Measurements from ENCODE around the gene KDM4C.
"Not testable (repeated sequence)": the region's sequence is repeated elsewhere in the genome, so short reads cannot be mapped to it uniquely, and the experiment has no call there.

The KDM4C gene

DNA sequence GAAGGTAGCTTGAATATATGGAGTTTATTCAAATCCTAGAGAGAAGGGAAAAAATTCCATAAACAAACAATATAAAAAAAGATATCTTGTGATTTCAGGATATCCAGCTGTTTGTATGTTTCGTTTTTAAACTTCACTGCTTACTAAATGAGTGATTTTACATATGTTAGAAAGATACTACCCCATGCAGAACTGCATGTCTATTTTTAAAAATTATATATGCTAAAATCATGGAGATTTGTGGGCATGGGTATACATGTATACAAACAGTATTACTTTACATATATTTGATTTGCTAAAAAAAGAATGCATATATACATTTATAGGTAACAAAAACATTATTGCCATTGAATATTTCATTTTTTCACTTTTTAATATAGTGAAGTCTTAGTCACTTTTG is 178.3 kb downstream of the KDM4C start:
- DNase-seq (ENCODE audit: low read depth), result no peak

DNA sequence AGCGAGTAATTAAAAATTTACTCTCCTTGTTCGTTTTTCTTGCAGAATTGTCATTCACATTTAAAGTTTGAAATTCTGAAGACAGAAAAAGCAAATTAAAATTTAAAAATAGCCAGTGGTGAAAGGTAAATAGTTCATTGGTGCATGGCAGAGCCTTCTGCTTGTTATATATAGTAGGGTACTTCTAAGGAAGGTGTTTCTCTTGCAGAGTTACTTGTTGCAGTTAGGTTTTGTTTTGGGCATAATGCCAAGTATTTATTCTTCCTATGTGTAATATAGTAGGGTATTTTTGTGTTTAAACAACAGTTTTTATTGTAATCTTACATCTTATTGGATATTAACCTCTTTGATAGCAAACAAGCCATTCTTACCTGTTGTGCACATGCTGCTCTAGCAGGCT is 179.4 kb downstream of the KDM4C start:
- no peak for DNase-seq (ENCODE audit: low read depth)

DNA sequence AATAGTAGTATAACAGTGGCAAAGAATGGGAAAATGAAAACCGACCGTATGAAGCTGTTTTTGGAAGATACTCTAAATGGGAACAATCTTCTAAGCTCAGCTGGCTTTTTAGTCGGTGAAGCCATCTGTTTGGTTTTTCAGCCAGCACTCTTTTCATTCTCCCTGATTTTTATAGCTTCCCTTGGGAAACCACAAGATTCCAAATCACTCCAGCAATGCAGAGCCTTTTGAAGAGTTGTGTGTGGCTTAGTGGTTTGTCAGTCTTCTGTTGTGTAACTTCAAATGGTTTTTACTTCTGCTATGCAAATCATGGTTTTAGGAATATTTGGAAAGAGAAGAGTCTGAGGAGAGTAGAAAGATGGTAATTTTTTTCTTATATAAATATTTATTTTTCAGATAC is 180.7 kb downstream of the KDM4C start:
- peak; percentile 91 for DNase-seq (ENCODE audit: low read depth)

DNA sequence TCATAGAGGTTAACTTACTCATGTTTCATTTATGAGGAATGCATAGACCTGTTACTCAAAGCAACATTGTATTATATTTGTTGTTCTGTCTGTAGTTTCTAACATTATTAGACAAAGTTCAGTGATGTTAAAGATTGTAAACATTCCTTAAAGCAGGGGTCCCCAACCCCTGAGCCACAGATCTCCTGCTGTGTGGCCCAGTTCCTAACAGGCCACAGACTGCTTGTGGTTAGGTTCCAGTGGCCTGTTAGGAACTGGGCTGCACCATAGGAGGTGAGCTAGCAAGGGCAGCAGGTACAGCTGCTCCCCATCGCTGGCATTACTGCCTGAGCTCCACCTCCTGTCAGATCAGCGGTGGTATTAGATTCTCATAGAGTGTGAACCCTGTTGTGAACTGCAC is 181.1 kb downstream of the KDM4C start:
- DNase-seq (ENCODE audit: low read depth), result no peak

DNA sequence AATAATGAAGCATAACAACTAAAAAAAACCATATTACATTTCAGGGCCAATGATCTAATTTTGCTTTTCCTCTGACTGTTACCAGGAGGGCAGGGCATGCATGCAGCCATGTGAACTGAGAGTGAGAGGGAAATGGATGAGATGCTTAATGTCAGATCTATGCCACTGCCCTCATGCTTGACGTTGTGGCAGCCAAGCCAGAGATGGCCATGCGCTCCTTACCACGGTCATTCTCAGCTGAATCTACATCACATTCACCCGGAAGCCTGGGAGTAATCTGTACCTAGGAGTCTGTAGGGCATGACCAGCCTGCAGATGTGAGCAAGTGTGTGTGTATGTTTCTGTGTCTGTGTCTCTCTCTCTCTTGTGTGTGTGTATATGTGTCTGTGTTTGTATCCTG is 183.7 kb downstream of the KDM4C start:
- no peak for DNase-seq (ENCODE audit: low read depth)

DNA sequence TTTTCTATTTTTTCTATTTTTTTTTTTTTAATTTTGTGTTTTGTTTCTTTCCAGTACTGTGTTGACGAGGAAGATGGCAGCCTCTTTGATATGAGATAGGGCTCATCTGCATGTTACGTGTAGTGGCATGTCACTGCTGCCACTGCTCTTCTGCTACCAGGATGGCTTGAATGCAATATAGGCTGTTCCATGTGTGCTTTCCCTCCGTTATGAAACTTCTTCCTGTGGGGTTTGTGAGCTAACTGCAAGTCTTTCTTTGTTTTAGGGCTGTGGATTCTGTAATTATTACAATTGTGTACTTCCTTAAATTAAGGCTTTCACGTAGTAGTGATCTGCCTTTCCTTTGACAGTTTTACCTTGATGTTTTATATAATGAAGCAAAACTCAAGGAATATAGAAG is 184.6 kb downstream of the KDM4C start:
- DNase-seq (ENCODE audit: low read depth), result no peak

DNA sequence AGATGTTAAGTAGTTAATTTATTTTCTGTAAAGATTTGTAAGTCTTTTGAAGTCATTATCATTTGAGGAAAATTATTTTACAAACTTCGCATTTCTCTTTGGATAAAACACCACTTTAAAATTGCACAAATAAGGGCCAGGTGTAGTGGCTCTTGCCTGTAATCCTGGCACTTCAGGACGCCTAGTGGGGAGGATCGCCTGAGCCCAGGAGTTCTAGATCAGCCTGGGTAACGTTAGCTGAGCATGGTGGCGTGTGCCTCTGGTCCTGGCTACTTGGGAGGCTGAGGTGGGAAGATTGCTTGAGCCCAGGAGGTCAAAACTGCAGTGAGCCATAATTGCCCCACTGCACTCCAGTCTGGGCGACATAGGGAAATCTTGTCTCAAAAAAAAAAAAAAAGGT is 185.5 kb downstream of the KDM4C start:
- no peak for DNase-seq (ENCODE audit: low read depth)

DNA sequence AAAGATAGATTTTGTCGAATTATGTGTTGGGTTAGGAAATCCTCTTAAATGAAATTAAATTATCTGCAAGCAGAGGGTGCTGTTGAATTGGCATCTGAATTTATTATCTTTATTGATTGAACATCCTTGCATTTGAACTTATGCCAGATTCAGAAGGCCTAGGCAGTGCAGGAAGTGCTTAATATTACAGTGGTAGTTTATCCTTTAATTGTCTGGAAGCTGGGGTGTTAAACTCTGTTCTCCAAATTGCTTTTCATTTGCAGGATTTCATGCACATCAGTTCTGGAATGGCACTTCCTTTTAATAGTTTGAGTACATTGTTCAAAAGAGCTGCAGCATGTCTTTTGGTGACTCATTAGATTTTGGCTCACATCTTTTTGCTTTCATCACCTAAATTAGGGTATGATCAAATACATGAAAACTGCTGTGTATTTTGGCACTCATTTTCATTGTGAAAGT is 186.3 kb downstream of the KDM4C start:
- peak; percentile 62 for DNase-seq (ENCODE audit: low read depth)

DNA sequence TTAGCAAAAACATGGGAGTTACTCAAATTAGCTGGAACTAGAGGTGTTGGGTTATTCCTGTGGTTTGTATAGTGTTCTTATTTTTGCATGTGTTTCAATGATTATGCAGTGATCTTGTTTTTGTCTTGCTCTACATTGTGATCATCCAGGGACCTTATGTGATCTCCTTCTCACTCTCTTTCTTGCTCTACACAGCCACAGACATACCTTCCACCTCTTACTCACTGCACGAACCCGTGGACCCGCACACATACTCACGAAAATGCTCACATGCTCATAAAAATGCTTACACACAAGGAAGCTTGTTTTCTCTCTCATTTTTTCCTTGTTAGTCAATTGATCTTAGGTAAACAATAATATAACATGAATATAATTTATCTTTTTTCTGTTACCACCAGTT is 187.1 kb downstream of the KDM4C start:
- DNase-seq (ENCODE audit: low read depth), result no peak

DNA sequence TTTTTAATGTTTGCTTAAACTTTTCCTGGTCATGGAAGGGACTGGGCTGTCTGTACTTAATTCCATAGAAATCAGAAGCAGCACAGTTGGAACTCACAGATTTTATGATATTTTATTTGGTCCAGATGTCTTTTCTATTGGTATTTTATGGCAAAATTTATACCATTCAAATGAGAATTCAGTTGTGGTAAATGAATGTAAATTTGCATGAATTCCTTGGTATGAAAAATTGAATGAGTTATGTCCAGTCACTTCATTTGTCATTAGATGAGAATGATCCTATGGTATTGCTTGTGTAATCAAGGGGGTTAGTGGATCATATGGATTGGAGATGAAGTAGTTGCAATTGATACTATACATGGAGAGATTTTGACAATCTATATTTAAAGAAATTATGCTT is 188.0 kb downstream of the KDM4C start:
- no peak for DNase-seq (ENCODE audit: low read depth)

DNA sequence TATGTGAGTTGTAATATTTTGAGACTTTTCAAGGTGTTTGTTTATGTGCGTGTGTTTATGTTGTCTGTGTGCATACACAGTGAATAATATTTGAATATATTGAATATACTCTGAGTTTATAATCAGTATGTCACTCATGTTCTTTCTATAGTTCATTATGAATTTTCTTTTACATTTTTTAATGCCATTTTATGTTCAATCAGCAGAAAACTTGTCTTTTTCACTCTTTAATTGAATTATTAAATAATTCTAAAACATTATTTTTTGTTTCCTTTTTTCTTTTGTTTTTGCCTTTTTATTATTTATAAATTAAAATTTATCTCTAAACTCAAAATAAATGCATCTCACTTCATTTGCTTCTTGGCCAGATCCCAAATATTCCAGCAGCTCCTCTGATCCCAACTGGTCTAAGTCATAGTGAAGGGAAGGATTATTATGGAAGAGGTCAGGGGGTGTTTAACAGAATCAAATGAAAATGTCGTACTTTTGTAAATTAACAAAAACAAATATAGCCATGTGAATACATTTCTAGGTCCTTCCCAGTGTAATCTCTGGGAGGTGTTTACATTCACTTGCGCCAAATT is 188.9 kb downstream of the KDM4C start:
- no peak for DNase-seq (ENCODE audit: low read depth)

DNA sequence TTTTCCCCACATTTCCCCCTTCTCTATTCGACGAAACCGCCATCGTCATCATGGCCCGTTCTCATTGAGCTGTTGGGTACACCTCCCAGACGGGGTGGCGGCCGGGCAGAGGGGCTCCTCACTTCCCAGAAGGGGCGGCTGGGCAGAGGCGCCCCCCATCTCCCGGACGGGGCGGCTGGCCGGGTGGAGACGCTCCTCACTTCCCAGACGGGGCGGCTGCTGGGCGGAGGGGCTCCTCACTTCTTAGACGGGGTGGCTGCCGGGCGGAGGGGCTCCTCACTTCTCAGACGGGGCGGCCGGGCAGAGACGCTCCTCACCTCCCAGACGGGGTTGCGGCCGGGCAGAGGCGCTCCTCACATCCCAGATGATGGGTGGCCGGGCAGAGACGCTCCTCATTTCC is 191.1 kb downstream of the KDM4C start:
- DNase-seq (ENCODE audit: low read depth), result not testable (repeated sequence)

DNA sequence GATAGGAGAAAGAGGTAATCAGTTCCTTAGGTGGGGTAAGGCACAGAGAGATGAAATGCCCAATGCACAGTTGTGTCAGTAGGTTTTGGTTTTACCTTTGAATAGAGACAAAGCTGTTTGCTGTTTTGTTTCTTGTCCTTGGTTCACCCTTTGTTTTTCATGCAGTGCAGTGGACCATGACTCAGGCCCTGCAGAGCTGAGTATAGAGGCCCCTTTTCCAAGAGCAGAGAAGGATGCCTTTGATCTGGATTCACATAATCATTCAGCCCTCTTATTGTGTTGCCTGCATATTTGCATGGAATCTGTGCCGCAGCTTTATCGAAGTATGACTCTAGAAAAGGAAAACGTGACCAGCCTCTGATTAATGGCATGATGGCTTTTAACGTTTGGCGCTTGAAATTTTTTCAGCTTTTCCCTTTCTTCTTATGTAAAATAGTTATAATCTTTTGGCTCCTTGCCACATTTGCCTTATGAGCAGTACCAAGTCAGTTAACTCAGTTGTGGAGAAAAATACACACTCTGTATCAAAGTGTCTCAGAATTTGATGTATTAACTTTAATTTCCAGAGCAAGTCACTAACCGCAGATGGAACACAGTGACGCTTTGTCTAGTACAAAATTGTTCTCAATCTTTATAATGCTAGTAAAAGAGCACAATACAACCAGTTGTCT is 197.6 kb downstream of the KDM4C start:
- DNase-seq (ENCODE audit: low read depth), result no peak

DNA sequence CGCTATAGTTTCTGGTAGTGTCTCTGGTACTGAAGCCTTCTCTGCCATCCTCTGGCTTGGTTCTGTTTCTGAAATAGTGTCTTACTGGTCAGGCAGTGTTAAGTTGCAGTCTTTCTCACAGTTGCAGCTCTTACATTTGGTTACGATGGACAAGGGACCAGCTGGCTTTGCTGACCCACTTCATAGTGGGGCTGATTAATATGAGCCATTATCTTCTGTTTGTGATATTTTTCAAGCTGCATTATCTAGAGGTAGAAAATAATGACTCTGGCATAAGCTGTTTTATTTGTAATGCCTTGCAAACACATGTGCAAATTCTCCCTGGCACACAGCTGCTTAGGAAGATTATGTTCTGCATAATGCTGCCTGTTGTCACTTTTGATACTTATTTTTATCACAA is 199.1 kb downstream of the KDM4C start:
- no peak for DNase-seq (ENCODE audit: low read depth)

DNA sequence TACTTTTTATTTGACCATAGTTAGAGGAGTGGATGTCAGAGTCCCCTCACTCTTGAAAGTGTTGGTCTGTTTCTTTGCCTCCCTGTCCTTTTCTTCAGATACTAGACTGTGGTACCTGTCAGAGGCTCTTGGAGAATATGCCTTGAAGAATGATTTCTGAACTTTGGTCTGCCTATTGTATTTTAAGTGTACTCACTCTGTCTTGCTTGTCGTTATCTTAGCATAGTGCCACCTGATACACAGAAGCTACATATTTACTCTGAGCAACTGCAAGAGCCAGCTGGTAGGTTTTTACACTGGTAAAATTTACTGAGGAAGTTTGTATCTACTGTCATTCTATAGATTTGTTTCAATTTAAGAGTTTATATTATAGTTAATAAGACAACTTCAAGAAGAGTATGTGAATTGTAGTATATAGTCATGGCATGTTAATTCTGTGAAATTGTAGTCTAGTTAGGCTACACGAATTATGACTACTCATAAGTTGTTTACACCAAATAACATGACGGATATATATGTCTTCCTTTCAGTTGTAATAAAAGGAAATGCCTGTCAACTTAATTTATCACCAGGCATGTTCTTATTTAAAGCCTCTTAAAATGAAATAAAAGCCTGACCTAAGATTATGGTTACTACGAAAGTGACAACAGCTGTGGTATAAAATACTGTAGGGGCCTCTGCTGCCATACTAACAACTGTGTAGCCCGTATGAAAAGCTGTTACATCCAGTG is 201.7 kb downstream of the KDM4C start:
- DNase-seq (ENCODE audit: low read depth), result no peak

DNA sequence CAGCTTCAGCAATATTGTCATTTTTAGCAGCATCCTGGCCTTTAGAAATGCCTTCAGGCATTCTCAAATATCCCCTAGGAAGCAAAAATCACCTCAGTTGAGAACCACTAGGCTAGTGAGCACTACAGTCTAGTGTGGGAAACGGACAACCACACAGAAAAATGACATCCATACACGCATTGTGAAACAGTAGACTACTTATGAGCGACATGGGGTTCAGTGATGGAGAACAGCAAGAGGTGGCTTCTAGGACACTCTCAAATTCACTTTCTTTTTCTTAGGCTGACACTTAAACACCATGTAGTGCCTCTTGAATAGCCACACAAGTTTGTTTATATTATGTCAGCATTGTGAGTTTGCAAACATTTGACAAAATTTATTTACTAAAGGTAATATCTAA is 203.0 kb downstream of the KDM4C start:
- DNase-seq (ENCODE audit: low read depth), result no peak

DNA sequence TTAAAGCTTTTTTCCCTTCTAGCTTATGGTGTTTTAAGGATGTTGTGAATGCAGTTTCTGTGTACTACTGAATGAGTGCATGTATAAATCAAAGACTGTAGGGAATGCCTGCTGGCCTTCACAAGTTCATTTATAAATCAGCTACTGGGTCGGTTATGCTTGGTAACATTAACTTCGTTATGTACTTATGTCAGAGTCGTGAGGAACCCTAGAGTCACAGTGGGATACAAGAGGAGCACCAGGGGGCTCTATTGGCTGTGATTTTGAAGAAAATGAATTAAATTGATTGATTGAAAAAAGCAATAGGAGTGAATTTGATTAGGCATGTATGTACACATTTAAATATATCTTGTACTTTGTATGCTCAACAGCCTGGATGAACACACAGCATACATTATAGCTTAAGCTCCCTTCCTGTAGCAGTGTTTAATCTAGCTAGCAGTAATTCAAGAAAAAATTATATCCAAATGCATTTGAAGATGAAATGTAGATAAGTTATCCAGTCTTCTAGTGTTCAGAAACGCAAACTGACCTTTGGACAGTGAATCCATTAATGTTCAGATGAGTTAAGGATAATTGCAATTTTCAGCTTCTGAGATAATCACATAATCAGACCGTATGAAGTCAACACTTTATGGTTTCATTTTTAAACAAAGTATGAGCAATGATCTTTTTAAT is 204.2 kb downstream of the KDM4C start:
- DNase-seq (ENCODE audit: low read depth), result no peak

DNA sequence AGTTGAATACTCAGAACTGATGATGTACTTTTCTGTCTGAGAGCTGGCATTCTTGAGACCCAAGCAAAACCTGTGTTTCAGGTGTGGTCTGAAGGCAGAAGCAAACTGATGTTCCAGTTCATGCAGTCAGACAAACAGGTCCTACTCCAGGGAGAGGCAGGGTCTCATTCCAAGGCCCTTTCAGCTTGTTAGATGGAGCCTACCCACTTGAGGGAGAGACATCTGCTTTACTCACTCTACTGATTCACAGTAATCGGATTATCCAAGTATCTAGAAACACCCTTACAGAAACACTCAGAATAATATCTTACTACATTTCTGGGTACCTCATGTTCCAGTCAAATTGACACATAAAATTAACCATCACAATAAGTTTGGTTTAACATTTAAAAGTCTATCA is 207.8 kb downstream of the KDM4C start:
- DNase-seq (ENCODE audit: low read depth), result no peak

DNA sequence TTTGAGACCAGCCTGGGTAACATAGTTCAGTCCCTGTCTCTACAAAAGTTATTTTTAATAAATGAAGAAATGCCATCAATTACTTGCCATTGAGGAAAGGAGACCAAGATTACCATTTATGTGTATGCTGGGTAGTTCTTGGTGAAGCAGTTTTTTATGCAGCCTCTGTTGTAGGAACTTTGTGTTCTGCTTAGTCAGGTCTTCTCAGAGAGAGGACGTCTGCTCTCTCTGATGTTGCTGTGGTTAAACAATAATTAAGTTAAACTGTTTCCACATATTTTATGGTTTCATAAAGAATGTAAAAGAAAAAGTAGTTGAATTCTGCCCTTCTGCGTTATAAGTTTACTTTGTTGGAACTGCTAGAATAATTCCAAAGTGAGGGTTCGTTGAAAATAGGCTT is 210.5 kb downstream of the KDM4C start:
- DNase-seq (ENCODE audit: low read depth), result peak; percentile 26

DNA sequence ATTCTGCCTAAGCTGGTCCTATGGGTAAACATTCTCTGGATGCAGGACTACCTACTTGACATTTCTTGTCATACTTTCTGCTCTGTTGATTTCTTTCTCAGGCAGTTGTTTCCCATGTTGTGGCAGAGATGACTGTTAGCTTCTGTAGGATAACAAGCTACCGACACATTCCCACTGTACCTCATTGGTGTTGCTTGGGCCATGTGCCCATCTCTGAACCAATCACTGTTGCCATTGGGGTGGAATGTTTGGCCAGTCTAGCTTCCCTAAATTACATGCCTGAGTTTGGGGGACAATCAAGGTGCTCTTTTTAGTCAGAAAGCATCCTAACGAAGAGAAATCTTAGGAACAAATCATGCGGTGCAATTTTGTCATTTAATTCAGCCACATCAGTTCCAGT is 212.0 kb downstream of the KDM4C start:
- DNase-seq (ENCODE audit: low read depth), result no peak

DNA sequence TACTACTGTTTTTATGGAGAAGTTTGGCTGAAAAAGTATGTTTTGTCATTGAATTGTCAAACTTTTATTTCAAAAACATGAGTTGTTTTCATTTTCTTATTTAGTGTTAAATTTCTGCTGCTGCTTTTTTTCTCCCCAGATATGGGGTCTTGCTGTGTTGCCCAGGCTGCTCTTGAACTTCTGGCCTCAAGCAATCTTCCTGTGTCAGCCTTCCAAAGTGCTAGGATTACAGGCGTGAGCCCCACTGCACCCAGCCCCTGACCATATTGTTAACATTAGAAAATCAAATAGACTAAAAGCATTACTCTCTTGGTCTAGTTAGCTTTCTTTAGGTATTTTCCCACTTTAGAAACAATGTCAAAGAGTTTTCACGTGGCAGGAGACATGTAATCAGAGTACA is 215.3 kb downstream of the KDM4C start:
- no peak for DNase-seq (ENCODE audit: low read depth)

DNA sequence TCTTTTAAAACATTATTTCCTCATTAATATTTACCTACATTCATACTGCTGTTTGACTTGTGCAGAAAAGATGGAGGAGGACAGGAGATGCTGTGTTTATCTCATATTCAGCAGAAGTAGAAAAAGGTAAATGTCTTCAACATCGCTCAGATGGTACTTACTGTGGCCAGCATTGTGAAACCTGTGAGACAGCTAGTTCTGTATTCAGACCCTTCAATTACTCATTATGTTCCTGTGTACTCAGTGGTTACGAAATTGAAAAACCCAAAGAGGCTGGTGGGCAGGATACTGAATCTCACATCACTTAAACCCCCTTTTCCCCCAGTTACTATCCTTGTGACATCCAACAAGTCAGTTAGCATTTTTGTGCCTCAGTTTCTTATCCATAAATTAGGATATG is 216.0 kb downstream of the KDM4C start:
- no peak for DNase-seq (ENCODE audit: low read depth)

DNA sequence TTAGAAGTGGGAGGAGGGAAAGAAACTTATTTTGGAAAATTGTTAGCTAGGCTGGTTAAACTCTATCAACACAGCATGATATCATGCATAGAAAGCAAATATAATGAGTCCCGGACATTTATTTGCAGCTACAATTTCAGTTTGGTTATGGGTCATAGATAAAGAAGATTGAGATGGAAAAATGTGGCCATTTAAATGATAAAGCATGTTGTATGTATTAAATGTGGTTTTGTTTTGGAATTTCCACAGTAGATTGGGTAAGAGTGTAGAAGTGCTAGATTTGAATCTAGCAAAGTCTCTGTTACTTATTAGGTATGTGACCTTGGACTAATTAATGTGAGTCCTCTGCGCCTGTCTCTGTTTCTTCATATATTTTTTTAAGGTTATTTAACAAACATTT is 217.4 kb downstream of the KDM4C start:
- no peak for DNase-seq (ENCODE audit: low read depth)

Measured in stromal cell of bone marrow (primary cell).